ENCODE measurements around the gene LTO1.

Gene LTO1

GRCh38 chr11:69674886-69675714, at the start of gene LTO1:
Gene LTO1, minus strand, starts transcription at chr11:69675353. Its CDS starts 114 bp downstream, at chr11:69675239.
- peak; percentile 92 for DNase-seq

GRCh38 chr11:69721745-69722144, 46.6 kb upstream of the LTO1 start:
- DNase-seq, result no peak

- DNase-seq, result no peak
These were observed 46.0 kb upstream of the LTO1 start for GRCh38 chr11:69721106-69721505.

GRCh38 chr11:69718912-69719311, 43.8 kb upstream of the LTO1 start:
- no peak for DNase-seq

GRCh38 chr11:69718147-69718546, 43.0 kb upstream of the LTO1 start:
- peak; percentile 95 for DNase-seq

- no peak for DNase-seq
These were observed 42.0 kb upstream of the LTO1 start for GRCh38 chr11:69716891-69717747.

- DNase-seq, result no peak
These were observed 40.9 kb upstream of the LTO1 start for GRCh38 chr11:69716099-69716498.

- DNase-seq, result no peak
These were observed 40.3 kb upstream of the LTO1 start for GRCh38 chr11:69715446-69715845.

- DNase-seq, result no peak
These were observed 37.0 kb upstream of the LTO1 start for GRCh38 chr11:69711822-69712801.

- DNase-seq, result no peak
These were observed 33.7 kb upstream of the LTO1 start for GRCh38 chr11:69708736-69709401.

- DNase-seq, result peak; percentile 5
These were observed 32.0 kb upstream of the LTO1 start for GRCh38 chr11:69707176-69707575.

- DNase-seq, result no peak
These were observed 31.0 kb upstream of the LTO1 start for GRCh38 chr11:69705901-69706787.

- no peak for DNase-seq
These were observed 30.2 kb upstream of the LTO1 start for GRCh38 chr11:69705351-69705811.

- DNase-seq, result peak; percentile 59
These were observed 29.5 kb upstream of the LTO1 start for GRCh38 chr11:69704508-69705253.

GRCh38 chr11:69703768-69704507, 28.8 kb upstream of the LTO1 start, which contains the start of gene FGF19:
Gene FGF19, minus strand, starts transcription at chr11:69704022. Its CDS starts 146 bp downstream, at chr11:69703876.
- no peak for DNase-seq

GRCh38 chr11:69703453-69703767, 28.3 kb upstream of the LTO1 start:
- no peak for DNase-seq

- DNase-seq, result no peak
These were observed 27.8 kb upstream of the LTO1 start for GRCh38 chr11:69702769-69703452.

- no peak for DNase-seq
These were observed 27.1 kb upstream of the LTO1 start for GRCh38 chr11:69702239-69702691.

Measured in NCI-H82 (cell line).